HG03280 (cell line): ENCODE results near the gene CRACR2A.

Experiments
- ATAC-seq: cut with Tn5 transposase; IDR thresholded peaks from one replicate; pipeline ENCODE4 v1.9.1; 2021; ENCODE audit warnings: mild to moderate bottlenecking, moderate library complexity; ENCODE audit not compliant: unreplicated experiment

CRACR2A gene

DNA sequence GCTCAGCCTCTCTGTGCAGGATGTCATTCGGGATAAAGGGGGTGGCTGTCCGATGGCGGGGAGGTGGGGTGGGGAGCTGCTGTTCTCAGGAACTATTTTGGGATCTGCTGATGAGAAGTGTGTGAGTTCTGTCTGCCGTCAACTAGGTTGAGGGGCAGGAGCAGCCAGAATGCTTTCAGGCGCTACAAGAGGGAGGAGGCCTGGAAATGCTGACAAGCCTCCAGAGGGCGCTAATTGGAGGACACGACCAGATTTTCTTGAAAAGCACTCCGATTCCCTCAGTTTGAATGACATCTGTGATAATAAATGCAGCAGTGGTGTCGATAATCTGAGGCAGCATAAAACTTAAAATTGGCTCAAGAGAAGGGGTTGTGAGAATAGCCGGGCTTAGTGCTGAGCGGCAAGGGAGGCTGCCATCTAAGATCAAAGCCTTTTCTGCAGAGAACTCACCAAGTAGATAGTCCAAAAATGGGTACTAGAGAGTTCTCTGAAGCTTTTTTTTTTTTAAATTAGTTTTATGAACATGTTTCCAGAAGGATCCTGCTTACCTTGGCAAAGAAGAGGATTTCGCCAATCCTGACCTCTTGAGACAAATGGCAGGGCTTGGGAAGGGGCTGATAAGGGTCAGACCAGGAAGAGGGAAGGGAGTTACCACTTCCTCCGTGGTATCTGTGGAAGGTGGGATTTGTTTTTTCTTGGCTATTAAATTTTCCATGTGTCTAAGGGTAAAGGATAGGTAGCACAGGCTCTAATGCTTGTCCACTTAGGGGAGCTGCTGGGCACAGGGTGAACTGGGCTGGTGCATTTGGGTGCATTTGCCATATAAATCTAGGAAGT is 94.4 kb downstream of the CRACR2A start:
- no peak for ATAC-seq

DNA sequence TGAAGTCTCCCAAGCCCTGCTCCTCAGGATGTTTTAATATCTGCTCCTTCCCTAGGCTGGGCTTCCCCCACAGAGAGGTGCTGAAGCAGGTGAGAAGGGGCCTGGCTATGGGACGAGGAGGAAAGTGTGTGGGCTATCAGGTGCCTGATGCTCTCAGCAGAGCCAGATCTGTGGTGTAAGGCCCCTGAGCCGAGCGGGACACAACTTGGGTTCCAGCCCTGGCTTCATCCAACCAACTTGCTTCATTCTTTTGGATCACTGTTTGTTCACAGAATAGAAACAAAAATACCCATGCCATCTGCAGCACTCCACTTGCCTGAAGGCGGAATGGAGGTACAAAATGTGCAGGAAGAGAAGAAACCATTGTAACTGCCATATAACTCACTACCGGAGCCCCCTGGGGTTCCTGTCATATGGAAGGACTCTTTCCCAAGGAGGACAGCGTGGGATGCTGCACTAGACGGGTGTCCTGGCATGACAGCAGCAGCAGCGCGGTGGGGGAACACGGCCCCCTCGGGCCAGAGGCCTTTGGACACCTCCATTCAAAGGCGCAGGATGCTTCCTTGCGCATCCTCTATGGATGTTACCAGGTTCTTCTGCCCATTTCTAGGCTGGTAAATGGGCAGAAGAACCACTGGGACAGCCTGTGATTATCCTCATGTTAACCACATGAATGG is 95.8 kb downstream of the CRACR2A start:
- ATAC-seq, result no peak

DNA sequence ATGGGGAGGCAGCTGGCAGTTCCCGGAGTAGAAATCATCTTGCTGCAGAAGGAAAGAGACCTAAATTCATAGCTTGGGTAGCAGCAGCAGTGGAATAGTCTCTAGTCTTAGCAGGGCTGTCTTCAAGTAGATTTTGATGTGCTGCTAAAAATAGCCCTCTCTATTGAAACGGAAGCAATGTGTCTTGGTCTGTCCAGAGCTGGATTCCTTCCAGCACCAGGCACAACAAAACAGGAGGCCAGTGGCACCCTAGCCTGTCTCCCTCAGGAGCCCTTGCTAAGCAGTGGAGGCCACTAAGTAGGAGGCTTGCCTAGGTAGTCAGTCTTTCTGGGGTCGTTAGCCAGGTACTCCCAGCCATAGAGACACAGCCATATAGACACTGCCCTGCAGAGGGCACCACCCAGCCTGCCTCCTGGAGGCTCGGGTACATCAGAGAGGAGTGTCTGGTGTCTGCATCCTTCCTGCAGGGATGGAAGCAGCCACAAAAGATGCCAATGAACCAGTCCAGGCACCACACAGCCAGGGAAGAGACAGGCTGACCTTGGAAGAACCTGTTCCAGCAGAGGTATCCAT is 97.5 kb downstream of the CRACR2A start:
- ATAC-seq, result no peak

DNA sequence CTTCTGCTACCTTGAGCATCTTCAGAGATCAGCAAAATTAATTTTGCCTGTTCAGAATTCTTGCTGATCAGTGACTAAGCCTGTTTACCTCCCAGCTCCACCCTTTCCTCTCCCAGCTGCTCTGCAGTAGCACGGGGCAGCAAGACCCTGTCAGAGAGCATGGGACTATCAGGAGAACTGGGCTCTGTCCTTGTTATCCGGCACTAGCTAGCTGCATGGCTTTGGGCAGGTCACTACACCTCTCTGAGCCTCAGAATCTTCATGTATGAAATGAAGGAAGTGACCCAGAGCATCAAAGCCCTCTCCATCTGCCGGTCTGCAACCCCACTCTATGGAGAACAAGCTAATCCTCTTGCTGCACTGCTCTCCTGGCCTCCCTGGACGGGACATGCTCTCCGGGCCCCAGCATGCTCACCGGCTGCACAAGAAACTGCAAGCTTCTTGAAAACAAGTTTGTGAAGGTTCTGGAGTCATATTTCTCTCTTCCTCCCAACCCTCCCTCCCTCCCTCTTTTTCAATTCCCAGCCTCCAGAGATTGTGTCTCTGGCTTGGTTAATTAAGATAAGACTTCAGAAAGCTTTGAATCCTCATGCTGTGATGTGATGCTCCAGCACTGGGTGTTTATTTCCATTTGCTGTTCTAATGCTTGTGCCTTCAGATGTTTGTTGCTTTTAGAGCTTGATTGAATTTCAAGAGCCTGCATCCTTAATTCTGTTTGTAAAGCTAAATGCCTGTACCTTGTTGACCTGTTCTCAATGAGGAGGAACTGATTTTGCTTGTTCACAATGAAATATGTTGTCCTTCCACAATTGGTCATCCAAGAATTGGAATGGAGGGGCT is 101.1 kb downstream of the CRACR2A start:
- ATAC-seq, result no peak

DNA sequence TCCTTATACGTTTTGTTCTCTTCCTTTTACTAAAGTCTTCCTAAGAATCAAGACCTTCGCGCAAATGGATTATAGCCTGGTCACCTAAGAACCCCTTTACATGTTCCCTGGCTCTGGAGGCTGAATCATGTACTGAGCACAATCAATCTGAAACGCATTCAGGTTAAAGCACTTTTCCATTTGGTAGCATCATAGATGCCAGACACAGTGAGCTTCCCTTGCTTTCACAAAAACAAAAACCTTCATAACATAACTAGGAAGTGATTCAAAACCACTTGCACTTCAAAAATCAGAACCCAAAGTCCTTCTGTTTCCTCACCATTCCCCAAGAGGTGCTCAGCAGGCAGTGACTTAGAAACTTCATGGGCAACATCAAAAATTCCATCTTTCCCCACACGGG is 105.4 kb downstream of the CRACR2A start:
- no peak for ATAC-seq

DNA sequence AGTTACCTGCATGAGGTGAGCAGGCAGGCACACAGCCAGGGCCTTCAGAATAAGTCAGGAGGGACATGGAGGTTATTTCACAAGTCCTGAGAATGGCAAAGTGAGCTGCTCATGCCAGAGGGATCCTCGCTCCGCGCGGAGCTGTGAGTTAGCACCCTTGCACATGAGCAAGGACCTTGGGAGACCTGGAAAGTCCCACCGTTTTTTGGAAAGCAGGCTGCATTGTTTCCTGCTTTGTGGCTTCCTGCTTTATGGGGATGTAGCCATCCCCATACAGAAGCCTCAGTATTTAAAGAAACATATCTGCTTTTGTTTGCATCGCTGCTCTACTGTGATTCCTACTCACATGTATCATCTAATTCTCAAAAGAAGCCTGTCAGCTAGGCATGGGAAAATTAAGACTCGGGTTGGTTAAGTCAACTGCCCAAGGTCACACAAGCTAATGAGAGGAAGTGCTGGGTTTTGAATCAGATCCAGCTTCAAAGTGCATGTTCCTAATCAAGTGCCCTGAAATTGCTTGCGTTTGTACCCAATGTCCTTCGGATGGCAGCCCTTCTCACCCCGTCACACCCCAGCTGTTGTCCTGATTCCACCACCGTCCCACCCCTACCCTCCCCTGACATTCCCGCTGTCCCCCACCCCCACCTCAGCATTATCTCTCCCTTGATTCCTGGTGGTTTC is 106.2 kb downstream of the CRACR2A start:
- no peak for ATAC-seq

DNA sequence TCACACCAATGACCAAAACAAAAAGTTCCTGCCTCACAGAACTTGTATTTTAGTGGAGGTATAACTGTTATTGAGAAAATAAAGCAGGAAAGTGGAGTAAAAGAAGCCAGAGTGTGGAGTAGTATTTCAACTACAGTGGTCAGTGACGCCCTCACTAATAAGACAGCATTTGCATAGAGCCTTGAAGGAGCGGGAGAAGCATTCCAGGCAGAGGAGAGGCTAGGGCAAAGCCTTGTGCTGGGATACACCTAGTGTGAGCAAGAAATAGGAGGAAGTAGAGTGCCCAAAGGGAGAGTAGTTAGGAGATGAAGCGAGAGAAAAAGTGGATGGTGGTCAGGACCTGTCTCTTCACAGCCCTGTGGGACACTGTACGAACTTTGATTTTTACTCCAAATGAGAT is 107.8 kb downstream of the CRACR2A start:
- no peak for ATAC-seq

DNA sequence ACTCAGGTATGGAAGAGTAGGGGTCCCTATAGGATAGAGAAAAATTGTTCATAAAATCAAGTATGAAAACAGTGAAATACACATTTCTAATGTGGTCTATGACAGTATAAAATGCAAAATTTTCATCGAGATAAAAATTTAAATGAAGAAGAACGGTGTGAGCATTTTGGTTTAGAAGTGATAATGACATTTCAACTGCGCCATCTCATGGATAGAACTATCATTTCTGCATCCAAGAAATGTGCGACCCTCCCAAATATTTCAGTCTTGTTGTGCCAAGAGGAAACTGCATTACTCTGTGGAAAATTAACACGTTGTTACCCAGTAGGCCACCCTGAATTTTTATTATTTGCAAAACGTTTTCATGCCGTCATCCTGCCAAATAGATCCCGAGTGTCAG is 108.8 kb downstream of the CRACR2A start:
- no peak for ATAC-seq

DNA sequence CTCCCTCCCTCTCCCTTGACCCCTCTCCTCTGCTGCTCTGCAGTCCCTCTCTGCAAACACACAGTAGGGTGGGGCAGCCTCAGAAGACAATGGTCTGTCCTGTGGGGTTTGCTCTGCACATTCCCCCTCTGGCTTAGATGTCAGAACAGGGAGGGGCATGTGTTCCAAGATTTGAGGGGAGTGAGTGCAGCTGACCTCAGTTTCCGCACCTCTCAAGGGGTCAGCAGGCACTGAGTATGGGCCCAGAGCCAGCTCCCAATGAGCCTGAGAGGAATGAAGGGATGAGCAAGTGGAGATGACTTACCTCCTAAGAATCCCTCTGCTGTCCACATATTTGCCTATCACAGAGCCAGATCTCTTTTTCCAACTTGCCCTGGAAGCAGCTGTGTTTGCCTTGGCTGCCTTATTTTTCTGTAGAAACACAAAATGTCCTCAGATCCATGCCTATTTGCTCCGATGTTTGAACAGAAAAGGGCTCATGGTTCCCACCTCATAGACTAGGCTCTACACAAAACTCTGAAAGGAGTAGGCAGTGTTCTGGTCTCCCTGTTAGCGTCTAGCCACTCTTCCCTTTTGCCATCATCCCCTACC is 111.4 kb downstream of the CRACR2A start:
- no peak for ATAC-seq

DNA sequence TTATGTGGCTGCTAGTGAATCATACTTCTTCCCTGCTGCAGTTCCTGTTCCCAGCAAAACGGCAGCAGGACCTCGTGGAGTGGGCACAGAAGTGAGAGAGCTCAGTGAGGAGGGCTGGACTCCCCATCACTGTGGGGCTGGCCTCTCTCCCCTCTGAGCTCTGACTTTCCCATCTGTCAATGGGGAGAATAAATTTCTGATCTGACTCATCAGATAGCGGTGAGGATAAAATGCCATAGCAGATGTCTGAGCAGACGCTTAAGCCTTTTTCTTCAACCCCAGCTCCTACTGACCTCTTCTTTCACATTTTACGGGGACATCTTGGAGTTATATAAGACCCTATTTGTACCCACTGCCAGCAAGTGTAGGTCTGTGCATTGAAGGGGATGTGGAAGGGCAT is 116.6 kb downstream of the CRACR2A start:
- no peak for ATAC-seq

DNA sequence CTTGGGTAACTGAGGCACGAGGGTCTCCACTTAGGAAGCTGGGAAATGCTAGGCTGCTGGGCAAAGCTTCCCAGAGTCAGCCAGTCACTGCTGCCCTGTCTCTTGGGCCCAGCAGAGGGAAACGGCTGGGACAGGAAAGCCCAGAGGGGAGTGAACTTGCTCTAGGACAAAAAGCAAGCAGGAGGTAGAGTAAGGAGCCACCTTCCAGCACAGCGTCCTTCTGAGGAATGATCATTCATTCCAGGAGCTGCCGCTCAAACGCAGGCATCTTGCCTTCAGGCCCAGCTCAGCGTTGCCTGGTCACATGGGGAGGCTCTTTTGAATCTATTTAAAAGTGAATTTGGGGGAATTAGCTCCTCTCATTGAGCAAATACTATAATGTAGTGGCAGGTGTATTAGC is 118.6 kb downstream of the CRACR2A start:
- ATAC-seq, result no peak

DNA sequence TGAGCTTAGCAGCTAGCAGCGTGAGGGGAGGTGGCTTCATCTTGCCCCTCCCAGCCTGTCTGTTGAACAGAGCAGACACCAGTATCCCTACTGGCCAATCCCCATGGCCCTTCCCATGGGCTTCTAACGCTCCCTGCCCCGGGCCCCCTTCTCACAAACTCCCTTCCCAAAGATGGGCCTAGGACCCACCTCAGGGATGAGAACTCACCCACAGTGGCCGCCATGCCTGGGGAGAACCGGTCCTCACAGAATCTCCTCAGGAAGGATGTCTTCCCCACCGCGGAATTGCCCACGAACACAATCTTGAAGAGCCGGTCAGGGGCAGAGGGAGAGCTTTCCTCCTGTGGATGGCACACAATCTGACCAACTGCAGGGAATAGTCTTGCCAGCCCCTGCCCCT is 119.5 kb downstream of the CRACR2A start:
- ATAC-seq, result no peak

DNA sequence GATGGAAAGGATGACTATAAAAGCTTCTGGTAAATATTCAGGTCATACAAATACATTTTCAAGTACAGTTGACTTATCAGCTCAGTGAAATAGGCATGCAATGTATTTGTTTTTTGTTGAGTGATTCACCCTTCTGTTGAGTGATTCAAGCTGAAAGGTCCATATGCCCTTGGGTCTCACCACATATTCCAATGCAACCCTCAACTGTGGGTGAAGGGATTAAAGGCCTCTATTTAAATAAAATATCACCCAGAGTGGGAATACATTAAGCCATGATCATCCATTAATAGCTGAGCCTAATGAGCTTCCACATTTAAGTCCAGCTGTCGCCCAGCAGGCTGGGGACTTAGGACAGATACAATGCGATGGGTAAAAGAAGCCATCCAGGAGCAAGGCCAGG is 120.2 kb downstream of the CRACR2A start:
- no peak for ATAC-seq

DNA sequence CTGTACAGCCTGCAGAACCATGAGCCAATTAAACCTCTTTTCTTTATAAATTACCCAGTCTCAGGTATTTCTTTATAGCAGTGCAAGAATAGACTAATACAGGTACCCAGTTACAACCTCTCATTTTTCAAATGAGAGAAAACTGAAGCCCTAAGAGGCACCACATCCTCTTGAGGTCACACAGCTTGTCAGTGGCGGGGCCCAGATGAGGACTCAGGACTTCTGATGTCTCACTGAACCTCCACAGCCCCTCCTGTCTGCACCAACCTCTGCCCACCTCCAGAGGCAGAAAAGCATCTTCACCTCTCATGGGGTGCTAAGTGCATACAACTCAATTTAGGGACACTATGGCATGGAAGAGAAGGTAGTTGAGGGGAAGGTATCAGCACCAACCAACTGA is 120.7 kb downstream of the CRACR2A start:
- ATAC-seq, result no peak

DNA sequence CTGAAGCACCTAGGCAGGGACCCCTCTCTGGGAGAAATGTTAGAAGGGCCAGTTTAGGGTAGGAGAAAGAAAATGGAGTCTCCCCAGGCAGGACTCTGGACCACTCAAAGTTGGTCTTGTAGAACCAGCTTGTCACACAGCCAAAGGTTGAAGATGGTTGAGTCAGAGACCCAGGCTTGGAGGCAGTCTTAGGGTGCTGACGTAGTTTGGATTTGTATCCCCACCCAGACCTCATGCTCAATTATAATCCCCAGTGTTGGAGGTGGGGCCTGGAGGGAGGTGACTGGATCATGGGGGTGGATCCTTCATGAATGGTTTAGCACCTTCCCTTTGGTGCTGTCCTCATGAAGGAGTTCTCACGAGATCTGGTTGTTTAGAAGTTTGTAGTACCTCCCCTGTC is 121.2 kb downstream of the CRACR2A start:
- no peak for ATAC-seq

DNA sequence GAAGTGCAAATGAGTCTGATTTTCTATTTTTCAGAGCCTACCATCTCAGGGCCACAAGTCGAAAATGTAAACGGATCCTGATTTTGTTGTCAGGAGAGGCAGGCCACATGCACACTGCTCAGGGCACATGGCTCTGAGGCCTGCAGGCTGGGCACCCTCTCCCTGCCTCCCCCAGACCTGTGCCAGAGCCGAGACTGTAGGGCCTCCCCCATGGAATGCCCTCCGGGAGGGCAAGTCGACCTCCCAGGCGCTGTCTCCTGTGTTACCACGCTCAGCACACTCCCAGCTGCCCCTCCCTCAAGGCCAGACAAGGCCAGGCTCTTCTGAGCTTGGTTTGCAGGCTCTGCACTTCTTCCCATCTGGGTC is 121.7 kb downstream of the CRACR2A start:
- no peak for ATAC-seq

DNA sequence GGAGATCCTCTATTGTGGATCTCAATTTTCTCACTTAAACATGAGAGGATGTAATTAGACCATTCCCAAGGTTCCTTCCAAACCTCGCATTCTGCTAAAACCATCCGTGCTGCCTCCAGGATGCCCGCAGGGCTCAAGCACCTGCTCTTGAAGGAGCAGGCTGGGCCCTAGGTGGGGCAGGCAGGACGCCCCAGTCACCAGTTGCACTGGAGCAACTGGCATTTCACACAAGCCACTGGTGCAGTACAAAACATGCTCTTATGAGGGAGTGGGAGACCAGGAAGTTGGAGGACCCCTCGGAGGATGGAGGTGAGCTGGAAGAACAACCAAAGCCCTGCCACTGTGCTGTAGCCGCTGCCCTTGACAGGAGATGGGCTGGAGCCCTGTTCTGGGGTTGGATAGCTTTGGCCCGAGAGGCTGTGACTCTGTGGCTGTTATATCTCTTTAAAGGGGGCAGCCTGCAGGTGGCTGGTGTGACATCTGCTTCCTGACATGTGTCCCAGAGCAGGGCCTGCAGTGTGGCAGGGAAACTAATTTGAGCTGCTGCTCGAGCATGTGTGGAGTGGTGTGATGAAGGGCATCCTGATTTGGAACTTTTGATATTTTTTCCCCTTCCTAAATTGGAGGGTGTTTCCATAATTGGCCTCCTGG is 122.2 kb downstream of the CRACR2A start:
- ATAC-seq, result no peak

DNA sequence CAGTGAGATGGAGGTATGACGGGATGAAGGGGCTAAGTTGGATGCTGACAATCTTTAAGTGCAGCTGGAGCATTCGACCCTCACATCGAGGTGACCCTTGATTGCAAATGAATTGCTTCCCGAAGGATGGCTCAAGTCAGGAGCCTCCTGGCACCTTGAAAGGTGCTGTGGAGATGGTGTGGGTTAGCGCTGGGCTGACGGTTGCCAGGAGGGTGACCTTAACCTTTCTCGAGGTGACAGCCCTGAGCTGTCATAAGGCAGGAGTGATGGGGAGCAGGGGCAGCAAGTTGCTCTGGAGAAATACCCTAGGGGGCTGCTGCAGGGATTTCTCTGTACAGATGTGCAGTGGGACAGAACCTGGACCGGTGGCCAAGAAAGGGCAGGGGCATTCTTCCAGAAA is 122.8 kb downstream of the CRACR2A start:
- ATAC-seq, result no peak

DNA sequence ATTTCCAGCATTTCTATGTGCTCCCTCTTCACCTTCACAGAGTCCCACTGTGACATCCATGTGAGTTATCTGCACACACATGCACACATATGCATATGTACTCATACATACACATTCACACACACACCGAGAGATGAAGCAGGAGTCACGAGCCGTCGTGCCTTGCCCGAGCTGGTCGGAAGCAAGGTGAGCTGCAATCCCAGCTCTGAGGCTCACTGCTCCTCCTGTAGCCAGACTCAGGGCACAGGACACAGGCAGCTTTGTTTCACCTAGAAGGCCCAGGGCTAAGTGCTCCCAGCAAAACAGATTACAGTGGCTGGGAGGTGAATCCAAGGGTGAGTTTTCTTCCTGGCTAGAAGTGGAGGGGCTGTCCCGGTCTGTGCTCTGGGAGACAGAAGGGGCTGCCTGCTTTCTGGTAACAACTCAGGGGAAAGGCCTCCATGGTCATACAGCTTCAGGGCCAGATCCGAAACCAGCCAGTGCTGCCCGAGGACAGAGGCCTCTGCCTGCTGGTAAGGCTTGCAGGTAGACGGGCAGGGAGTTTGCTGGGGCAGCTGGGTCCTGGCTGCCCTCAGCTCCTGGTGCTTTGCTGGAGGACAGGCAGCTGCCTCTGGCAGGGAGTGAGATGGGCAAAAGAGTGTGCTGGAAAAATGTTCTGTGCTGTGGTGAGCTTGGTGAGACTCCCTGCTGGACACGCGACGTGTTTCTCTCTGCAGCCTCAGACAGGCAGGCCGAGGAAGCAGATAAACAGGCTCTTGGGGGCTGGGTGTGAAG is 123.7 kb downstream of the CRACR2A start:
- no peak for ATAC-seq
